ENCODE data around the gene GRIK4.

GRCh38 chr11:120735035-120735434, 223.5 kb downstream of the GRIK4 start:
- TF ChIP-seq POLR2AphosphoS5 (IDR thresholded peaks at IDR 0.05; ENCODE audit: low read depth, low read length) (no peak), SIN3A (IDR thresholded peaks at IDR 0.05; ENCODE audit: borderline replicate concordance, insufficient read depth, low read length) (no peak), REST (IDR thresholded peaks at IDR 0.05; ENCODE audit: insufficient read depth in 1 of 2, low read depth in 2 of 2, low read length in 2 of 2) (no peak)

Measured in PFSK-1 (cell line).